CD4-positive, alpha-beta T cell treated with Interleukin-1 beta for 1 hour (primary cell): ENCODE results near the gene EPB41L2.

ENCODE experiments used
- DNase-seq, 2 donors: peaks; one replicate each; pipeline ENCODE4 v3.0.0-alpha.2; 2020 to 2022

The EPB41L2 gene

GRCh38 chr6:131061041-131061750, 1.8 kb downstream of the EPB41L2 start:
- DNase-seq = no peak

DNA sequence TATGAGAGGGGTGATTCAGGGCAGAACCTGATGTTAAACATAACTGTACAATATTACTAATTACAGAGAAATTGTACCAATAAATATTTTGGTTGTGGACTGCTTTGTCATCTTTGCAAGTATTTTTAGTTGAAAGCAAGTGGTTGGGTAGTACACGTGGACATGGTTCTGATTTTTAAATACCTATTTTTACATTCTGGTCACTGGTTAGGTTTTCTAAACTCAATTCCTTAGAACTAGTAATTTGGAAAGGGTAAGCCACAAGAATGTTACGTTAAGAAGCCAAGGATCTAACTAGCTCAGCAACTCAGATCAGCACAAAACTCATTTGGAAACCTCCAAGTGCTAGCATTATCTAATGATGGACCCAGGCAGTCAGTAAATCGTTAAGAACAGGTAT, 2.7 kb downstream of the EPB41L2 start:
- DNase-seq = no peak

- no peak for DNase-seq
These were observed 3.6 kb downstream of the EPB41L2 start for GRCh38 chr6:131059486-131059885.

DNA sequence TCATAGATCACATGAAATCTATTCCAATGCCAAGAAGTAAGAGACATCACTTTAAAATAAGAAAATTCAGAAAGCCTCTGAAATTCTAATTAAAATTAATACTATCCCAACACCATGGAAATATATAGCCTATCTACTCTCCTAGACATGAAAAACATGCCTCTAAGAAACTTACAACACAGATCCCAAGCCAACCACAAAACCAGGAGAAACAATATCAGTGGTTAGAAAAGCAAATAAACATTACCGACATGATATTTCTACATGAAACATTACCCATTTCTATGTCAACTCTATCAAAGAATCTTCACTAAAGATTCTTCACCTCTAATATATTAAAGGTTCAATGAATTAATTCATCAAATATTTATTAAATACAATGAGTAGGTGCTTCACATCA, 4.8 kb downstream of the EPB41L2 start:
- no peak for DNase-seq

GRCh38 chr6:131054392-131055250, 8.4 kb downstream of the EPB41L2 start:
- no peak for DNase-seq

GRCh38 chr6:131053546-131054240, 9.4 kb downstream of the EPB41L2 start:
- DNase-seq = no peak

- no peak for DNase-seq
These were observed 10.9 kb downstream of the EPB41L2 start for GRCh38 chr6:131052181-131052580.

GRCh38 chr6:131051341-131051740, 11.7 kb downstream of the EPB41L2 start:
- DNase-seq = no peak

DNA sequence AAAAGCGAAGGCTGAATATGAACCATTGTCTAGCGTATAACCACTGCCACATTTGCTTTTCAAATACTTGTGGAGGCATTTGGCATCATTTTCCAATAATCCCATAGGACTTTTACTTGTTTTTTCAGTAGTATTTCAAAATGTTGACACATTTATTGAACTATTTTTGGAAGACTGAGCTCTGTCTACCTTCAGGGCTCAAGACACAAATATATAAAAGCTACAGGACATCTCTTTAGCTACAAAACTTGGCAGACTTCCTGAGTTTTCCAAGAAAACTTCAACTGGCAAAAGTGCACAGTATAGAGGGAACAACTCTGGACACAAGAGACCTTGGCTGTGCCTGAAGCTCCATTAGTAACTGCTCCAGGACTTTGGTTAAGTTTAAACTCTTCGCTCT, 13.4 kb downstream of the EPB41L2 start:
- no peak for DNase-seq

GRCh38 chr6:131048933-131049515, 14.0 kb downstream of the EPB41L2 start:
- DNase-seq = no peak

DNA sequence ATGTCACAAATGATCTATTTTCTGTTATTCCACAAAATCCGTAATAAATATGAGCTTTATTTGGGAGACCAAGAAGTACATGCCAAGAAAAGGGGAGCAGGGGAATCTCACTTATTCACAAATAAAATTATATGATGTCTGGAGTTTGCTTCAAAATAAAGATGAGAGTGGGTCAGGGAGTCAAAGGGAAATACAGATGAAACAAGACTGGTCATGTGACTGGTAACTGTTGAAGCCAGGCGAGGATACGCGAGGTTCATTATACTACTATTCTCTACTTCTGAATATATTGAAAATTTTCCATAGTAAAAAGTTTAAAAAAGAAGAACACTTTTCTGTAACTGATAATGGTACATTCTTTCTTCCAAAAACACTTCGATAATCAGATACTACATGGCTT, 14.6 kb downstream of the EPB41L2 start:
- no peak for DNase-seq

GRCh38 chr6:131045139-131045538, 17.9 kb downstream of the EPB41L2 start:
- DNase-seq = no peak

- DNase-seq = no peak
These were observed 19.1 kb downstream of the EPB41L2 start for GRCh38 chr6:131043902-131044447.

- no peak for DNase-seq
These were observed 20.4 kb downstream of the EPB41L2 start for GRCh38 chr6:131042664-131043063.

GRCh38 chr6:131041814-131042213, 21.2 kb downstream of the EPB41L2 start:
- DNase-seq = no peak

- no peak for DNase-seq
These were observed 22.2 kb downstream of the EPB41L2 start for GRCh38 chr6:131040866-131041265.

DNA sequence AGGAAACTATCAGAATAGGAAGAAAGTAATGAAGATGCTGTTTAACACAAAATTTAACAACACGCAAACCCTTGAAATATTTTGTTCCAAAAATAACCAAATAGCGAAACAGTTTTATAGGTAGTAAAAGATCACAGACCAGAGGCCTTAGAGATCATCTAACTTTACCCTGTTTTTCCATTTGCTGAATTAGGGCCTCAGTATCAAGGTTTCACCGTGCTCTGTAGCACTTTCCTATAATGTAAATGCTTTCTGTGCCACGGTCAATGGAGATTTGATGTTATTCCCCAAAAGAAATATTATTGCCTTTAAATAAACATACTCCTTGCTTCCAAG, 23.7 kb downstream of the EPB41L2 start:
- no peak for DNase-seq

GRCh38 chr6:131038597-131039344, 24.3 kb downstream of the EPB41L2 start:
- no peak for DNase-seq

DNA sequence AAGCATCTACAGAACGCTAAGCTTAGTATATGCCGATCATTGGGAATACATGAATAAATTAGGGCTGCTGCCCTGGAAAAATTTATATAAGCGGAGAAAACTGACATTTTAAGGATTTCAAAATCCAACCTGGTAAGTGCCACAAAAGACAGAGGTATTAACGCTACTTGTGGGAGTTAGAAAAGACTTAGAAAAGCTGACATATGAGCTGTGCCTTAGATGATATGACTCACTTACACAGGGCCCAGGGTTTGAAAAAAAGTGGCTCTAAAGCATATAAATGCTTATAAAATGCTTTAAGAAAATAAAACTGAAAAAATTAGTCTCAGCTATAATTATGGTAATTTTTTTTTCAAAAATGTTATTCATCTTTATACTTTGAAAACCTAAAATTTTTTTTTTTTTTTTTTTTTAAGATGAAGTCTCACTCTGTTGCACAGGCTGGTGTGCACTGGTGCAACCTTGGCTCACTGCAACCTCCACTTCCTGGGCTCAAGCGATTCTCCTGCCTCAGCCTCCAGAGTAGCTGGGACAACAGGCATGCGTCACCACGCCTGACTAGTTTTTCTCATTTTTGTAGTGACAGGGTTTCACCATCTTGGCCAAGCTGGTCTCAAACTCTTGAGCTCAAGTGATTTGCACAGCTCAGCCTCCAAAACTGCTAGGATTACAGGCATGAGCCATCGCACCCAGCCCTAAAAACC, 25.7 kb downstream of the EPB41L2 start:
- DNase-seq = no peak

DNA sequence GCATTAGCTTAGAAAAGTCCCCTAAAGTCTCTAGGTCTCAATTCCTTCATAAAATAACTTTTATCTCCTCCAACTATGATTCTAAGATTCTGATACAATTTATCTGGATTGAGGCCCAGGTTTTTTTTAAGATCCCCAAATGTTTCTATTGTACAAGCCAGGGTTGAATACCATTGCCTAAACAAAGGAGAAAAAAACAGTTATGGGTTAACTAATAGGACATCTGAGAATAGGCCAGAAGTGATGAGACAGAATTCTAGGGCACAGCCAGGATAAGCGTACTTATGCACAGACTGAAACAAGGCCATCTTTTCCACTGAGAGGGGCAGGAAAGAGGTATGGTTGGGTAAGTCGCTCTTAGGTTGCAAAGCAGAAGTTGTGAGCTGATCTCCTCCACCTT, 26.4 kb downstream of the EPB41L2 start:
- DNase-seq = no peak

- no peak for DNase-seq
These were observed 26.9 kb downstream of the EPB41L2 start for GRCh38 chr6:131036143-131036542.

GRCh38 chr6:131035582-131035981, 27.5 kb downstream of the EPB41L2 start:
- no peak for DNase-seq
